ENCODE measurements around the gene AUTS2.

The AUTS2 gene

DNA sequence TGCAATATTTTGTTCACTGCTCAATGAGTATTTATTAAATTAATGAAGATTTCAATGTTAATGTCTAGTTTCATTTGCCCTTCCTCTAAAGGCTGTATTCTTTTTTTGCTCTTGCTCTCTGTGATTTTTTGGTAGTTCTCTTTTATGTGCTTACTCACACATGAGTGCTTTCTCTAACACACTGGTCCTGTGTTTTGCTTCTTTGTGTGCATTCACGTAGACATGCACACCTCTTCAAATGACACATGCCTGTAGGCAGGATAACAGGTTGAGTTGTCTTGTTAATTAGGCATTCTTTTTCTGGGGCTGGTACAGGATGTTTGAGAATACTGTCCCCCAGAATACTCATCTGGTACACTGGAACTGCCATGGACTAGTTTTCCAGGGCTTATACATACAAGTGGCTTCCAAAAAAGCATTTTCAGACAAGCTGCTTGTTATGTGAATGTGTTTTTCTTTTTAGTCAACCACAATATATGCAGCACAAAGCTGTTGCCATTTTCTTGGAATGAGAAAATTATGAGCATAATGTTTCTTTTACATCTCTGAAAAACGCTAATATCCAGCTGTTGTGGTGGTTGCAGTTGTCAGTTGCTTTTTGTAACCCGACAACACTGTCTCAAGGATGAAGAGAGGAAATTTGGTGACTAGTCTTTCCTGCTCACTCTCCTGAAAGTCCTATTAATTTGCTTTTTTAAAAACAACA lies 416.4 kb downstream of the AUTS2 start:
- Histone ChIP-seq H3K4me3 (ENCODE audit: low read length) (no peak overlapping the region), H3K27me3 (ENCODE audit: insufficient read depth, low read length, poor library complexity) (no peaks in the 10 kb centered on the region), H3K4me2 (ENCODE audit: low read length) (no peak overlapping the region), H3K4ac (ENCODE audit: low read depth, low read length) (no peak overlapping the region), H3K56ac (ENCODE audit: low read length) (no peak overlapping the region), H2AK5ac (ENCODE audit: low read length) (no peak overlapping the region), H4K8ac (ENCODE audit: low read depth, low read length) (no peak overlapping the region), H2BK5ac (ENCODE audit: low read length) (no peak overlapping the region), H2BK120ac (ENCODE audit: low read depth, low read length) (no peak overlapping the region), H3K79me1 (ENCODE audit: low read length) (no peaks in the 10 kb centered on the region), H4K5ac (ENCODE audit: low read length) (no peak overlapping the region), H3K27ac (ENCODE audit: low read depth, low read length) (no peak overlapping the region), H3K36me3 (ENCODE audit: control insufficient read depth, insufficient read depth, low read length) (no peaks in the 10 kb centered on the region), H3K18ac (ENCODE audit: low read length) (no peak overlapping the region), H3K9ac (ENCODE audit: low read length) (no peak overlapping the region), H3K4me1 (ENCODE audit: control insufficient read depth, low read depth, low read length) (peaks cover 3% of the 10 kb centered on the region), H3K79me2 (ENCODE audit: control insufficient read depth, insufficient read depth, low read length) (no peaks in the 10 kb centered on the region), H3K23ac (ENCODE audit: low read length) (no peak overlapping the region), H2BK15ac (replicated peaks; ENCODE audit: low read depth) (no peak overlapping the region)
- DNase-seq = no peak
- WGBS (ENCODE audit: extremely low coverage, insufficient coverage, low lambda C conversion rate) = no CpG with 5 or more reads among the region's 3 CpGs

DNA sequence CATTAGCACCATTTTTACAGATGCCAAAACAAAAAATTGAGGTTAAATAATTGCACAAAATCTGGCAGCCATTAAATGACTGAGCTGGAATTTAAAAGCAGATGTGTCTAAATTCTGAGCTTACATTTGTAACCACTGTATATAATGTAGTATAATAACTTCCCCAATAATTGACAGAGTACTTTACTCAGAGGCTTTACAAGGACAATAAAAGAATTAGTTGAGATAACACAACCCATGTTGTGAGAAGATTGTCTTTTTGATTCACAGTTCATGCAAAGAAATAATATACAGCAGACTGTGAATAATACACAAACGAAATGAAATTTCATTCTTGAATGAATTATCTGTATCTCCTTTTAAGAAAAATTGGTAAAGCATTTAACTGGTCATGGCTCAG lies 417.1 kb downstream of the AUTS2 start:
- H3K18ac ChIP-seq (ENCODE audit: low read length) = no peak overlapping the region
- H3K79me2 ChIP-seq (ENCODE audit: control insufficient read depth, insufficient read depth, low read length) = no peaks in the 10 kb centered on the region
- peaks cover 3% of the 10 kb centered on the region for H3K4me1 ChIP-seq (ENCODE audit: control insufficient read depth, low read depth, low read length)
- H4K8ac ChIP-seq (ENCODE audit: low read depth, low read length) = no peak overlapping the region
- no peaks in the 10 kb centered on the region for H3K27me3 ChIP-seq (ENCODE audit: insufficient read depth, low read length, poor library complexity)
- no peaks in the 10 kb centered on the region for H3K79me1 ChIP-seq (ENCODE audit: low read length)
- H3K23ac ChIP-seq (ENCODE audit: low read length) = no peak overlapping the region
- no peak overlapping the region for H2BK5ac ChIP-seq (ENCODE audit: low read length)
- H3K4me3 ChIP-seq (ENCODE audit: low read length) = no peak overlapping the region
- no peak overlapping the region for H4K5ac ChIP-seq (ENCODE audit: low read length)
- no peak overlapping the region for H3K27ac ChIP-seq (ENCODE audit: low read depth, low read length)
- H3K56ac ChIP-seq (ENCODE audit: low read length) = no peak overlapping the region
- no peak overlapping the region for H2BK15ac ChIP-seq (replicated peaks; ENCODE audit: low read depth)
- H2AK5ac ChIP-seq (ENCODE audit: low read length) = no peak overlapping the region
- H3K9ac ChIP-seq (ENCODE audit: low read length) = no peak overlapping the region
- no CpG with 5 or more reads among the region's 1 CpG for WGBS (ENCODE audit: extremely low coverage, insufficient coverage, low lambda C conversion rate)
- no peaks in the 10 kb centered on the region for H3K36me3 ChIP-seq (ENCODE audit: control insufficient read depth, insufficient read depth, low read length)
- no peak for DNase-seq
- no peak overlapping the region for H3K4ac ChIP-seq (ENCODE audit: low read depth, low read length)
- H3K4me2 ChIP-seq (ENCODE audit: low read length) = no peak overlapping the region
- no peak overlapping the region for H2BK120ac ChIP-seq (ENCODE audit: low read depth, low read length)

DNA sequence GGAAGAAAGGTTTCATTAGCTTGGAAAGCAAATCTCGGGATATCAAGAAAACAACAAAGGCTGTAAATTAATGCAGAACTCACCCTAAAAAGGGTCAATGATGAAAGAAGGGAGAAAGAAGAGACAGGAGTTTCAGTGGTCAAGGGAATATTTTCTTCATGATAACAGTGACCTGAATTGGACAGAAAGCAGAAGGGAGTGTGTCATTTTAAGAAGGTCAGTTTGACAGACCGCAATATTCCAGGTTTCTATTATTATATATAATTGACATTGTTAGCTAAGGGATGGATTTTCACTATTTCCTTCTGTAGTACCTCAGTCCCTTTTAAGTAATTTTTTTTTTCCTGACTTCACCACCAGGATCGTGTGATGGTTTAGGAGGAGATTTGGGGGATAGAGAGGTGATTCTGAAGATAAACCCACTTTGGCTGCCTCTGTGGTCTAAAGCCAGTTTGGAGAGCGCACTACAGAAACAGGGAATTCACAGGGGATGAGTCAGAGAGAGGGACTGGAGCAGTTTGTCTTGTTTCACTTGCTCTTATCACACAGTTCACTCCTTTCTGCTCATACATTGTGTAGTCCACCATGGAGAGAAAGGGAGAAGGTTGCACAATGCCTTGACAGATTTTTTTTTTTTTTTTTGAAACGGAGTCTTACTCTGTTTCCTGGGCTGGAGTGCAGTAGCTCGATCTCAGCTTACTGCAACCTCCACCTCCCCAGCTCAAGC lies 417.9 kb downstream of the AUTS2 start:
- H4K8ac ChIP-seq (ENCODE audit: low read depth, low read length) = no peak overlapping the region
- no peak overlapping the region for H2BK5ac ChIP-seq (ENCODE audit: low read length)
- no peaks in the 10 kb centered on the region for H3K36me3 ChIP-seq (ENCODE audit: control insufficient read depth, insufficient read depth, low read length)
- no peaks in the 10 kb centered on the region for H3K27me3 ChIP-seq (ENCODE audit: insufficient read depth, low read length, poor library complexity)
- no peak overlapping the region for H3K4me3 ChIP-seq (ENCODE audit: low read length)
- no peak overlapping the region for H3K4me2 ChIP-seq (ENCODE audit: low read length)
- H3K9ac ChIP-seq (ENCODE audit: low read length) = no peak overlapping the region
- H4K5ac ChIP-seq (ENCODE audit: low read length) = no peak overlapping the region
- no peak overlapping the region for H3K27ac ChIP-seq (ENCODE audit: low read depth, low read length)
- no peak overlapping the region for H3K23ac ChIP-seq (ENCODE audit: low read length)
- H3K4ac ChIP-seq (ENCODE audit: low read depth, low read length) = no peak overlapping the region
- no peak overlapping the region for H3K18ac ChIP-seq (ENCODE audit: low read length)
- no peak overlapping the region for H3K56ac ChIP-seq (ENCODE audit: low read length)
- no peaks in the 10 kb centered on the region for H3K79me2 ChIP-seq (ENCODE audit: control insufficient read depth, insufficient read depth, low read length)
- no peaks in the 10 kb centered on the region for H3K79me1 ChIP-seq (ENCODE audit: low read length)
- DNase-seq = peak; percentile 46
- H3K4me1 ChIP-seq (ENCODE audit: control insufficient read depth, low read depth, low read length) = peaks cover 3% of the 10 kb centered on the region
- no peak overlapping the region for H2AK5ac ChIP-seq (ENCODE audit: low read length)
- no peak overlapping the region for H2BK120ac ChIP-seq (ENCODE audit: low read depth, low read length)
- WGBS (ENCODE audit: extremely low coverage, insufficient coverage, low lambda C conversion rate) = no CpG with 5 or more reads among the region's 6 CpGs
- no peak overlapping the region for H2BK15ac ChIP-seq (replicated peaks; ENCODE audit: low read depth)

DNA sequence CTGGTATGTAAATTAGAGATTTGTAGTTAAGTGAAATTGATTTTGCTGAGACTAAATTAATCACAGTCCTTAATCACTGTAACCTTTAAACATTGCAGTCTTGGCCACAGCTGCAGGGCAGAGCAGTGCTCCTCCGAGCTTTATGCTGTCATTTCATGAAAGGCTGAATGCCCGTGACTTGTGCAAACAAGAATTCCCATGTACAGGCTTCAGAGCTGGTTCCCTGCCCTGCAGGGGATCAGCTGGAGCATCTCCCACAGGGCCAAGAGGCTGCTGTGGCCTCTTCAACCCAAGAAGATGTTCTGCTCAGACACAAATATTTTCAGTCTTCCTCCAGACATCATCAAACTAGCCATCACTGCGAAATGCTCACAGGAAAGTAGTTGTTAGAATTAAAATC lies 419.1 kb downstream of the AUTS2 start:
- H3K36me3 ChIP-seq (ENCODE audit: control insufficient read depth, insufficient read depth, low read length) = no peaks in the 10 kb centered on the region
- no peak overlapping the region for H3K4ac ChIP-seq (ENCODE audit: low read depth, low read length)
- no peak overlapping the region for H4K5ac ChIP-seq (ENCODE audit: low read length)
- H2BK15ac ChIP-seq (replicated peaks; ENCODE audit: low read depth) = no peak overlapping the region
- no peak overlapping the region for H2AK5ac ChIP-seq (ENCODE audit: low read length)
- no peak overlapping the region for H2BK120ac ChIP-seq (ENCODE audit: low read depth, low read length)
- no peak overlapping the region for H4K8ac ChIP-seq (ENCODE audit: low read depth, low read length)
- no peak overlapping the region for H3K4me3 ChIP-seq (ENCODE audit: low read length)
- H3K4me1 ChIP-seq (ENCODE audit: control insufficient read depth, low read depth, low read length) = peaks cover 3% of the 10 kb centered on the region
- no peak overlapping the region for H3K56ac ChIP-seq (ENCODE audit: low read length)
- H2BK5ac ChIP-seq (ENCODE audit: low read length) = no peak overlapping the region
- no peaks in the 10 kb centered on the region for H3K79me2 ChIP-seq (ENCODE audit: control insufficient read depth, insufficient read depth, low read length)
- H3K9ac ChIP-seq (ENCODE audit: low read length) = no peak overlapping the region
- H3K79me1 ChIP-seq (ENCODE audit: low read length) = no peaks in the 10 kb centered on the region
- no peak overlapping the region for H3K27ac ChIP-seq (ENCODE audit: low read depth, low read length)
- WGBS (ENCODE audit: extremely low coverage, insufficient coverage, low lambda C conversion rate) = no CpG with 5 or more reads among the region's 3 CpGs
- no peak overlapping the region for H3K23ac ChIP-seq (ENCODE audit: low read length)
- no peaks in the 10 kb centered on the region for H3K27me3 ChIP-seq (ENCODE audit: insufficient read depth, low read length, poor library complexity)
- H3K18ac ChIP-seq (ENCODE audit: low read length) = no peak overlapping the region
- no peak for DNase-seq
- no peak overlapping the region for H3K4me2 ChIP-seq (ENCODE audit: low read length)

DNA sequence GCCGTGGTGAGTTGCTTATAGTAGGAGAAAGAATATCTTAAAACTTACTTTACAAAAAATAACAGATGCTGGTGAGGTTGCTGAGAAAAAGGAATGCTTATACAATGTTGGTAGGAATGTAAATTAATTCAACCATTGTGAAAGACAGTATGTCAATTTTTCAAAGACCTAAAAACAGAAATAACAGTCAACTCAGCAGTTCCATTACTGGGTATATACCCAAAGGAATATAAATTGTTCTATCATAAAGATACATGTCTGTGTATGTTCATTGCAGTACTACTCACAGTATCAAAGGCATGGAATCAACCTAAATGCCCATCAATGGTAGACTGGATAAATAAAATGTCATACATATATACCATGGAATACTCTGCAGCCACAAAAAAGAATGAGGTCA lies 420.4 kb downstream of the AUTS2 start:
- H4K5ac ChIP-seq (ENCODE audit: low read length) = no peak overlapping the region
- no peak overlapping the region for H3K4ac ChIP-seq (ENCODE audit: low read depth, low read length)
- no peak overlapping the region for H2BK5ac ChIP-seq (ENCODE audit: low read length)
- no peak overlapping the region for H3K4me3 ChIP-seq (ENCODE audit: low read length)
- no peak overlapping the region for H3K4me2 ChIP-seq (ENCODE audit: low read length)
- no peaks in the 10 kb centered on the region for H3K79me2 ChIP-seq (ENCODE audit: control insufficient read depth, insufficient read depth, low read length)
- H3K18ac ChIP-seq (ENCODE audit: low read length) = no peak overlapping the region
- no peak overlapping the region for H2BK15ac ChIP-seq (replicated peaks; ENCODE audit: low read depth)
- H3K27ac ChIP-seq (ENCODE audit: low read depth, low read length) = no peak overlapping the region
- H3K27me3 ChIP-seq (ENCODE audit: insufficient read depth, low read length, poor library complexity) = no peaks in the 10 kb centered on the region
- no peak overlapping the region for H2AK5ac ChIP-seq (ENCODE audit: low read length)
- H3K36me3 ChIP-seq (ENCODE audit: control insufficient read depth, insufficient read depth, low read length) = no peaks in the 10 kb centered on the region
- no peak overlapping the region for H2BK120ac ChIP-seq (ENCODE audit: low read depth, low read length)
- H3K4me1 ChIP-seq (ENCODE audit: control insufficient read depth, low read depth, low read length) = peaks cover 3% of the 10 kb centered on the region
- H3K23ac ChIP-seq (ENCODE audit: low read length) = no peak overlapping the region
- no peaks in the 10 kb centered on the region for H3K79me1 ChIP-seq (ENCODE audit: low read length)
- no peak overlapping the region for H3K9ac ChIP-seq (ENCODE audit: low read length)
- no peak for DNase-seq
- WGBS (ENCODE audit: extremely low coverage, insufficient coverage, low lambda C conversion rate) = no CpG with 5 or more reads among the region's 1 CpG
- H3K56ac ChIP-seq (ENCODE audit: low read length) = no peak overlapping the region
- H4K8ac ChIP-seq (ENCODE audit: low read depth, low read length) = no peak overlapping the region

Measured in mesendoderm (in vitro differentiated cells).